Measurements from ENCODE around the gene ACSL1. TPM values are rescaled to one million over a fixed set of nuclear protein-coding genes. Genes with fewer than 3 reads are reported as not detected.

ACSL1 gene
- total RNA-seq, 1 experiment from 2014 or later = 3.5 TPM

GRCh38 chr4:184798504-184798903 lies 27.3 kb downstream of the ACSL1 start:
- no peak overlapping the region for H3K4ac ChIP-seq (ENCODE audit: low read depth, low read length)
- no peak overlapping the region for H3K14ac ChIP-seq (ENCODE audit: insufficient read depth, low read length)
- Mint-ChIP-seq H3K36me3 (ENCODE audit: insufficient read depth in 1 of 3, low read depth in 3 of 3) (no peaks in the 10 kb centered on the region), H3K4me1 (peaks cover 3 to 7% of the 10 kb centered on the region in 2 experiments; a peak in 3 of 4 replicates), H3K27me3 (ENCODE audit: low read depth) (peaks cover 2% of the 10 kb centered on the region; the same call in 1 of the 2 replicates), H3K27ac (no peak overlapping the region), H3K4me3 (no peak overlapping the region), H3K9me3 (peaks cover 0 to 4% of the 10 kb centered on the region in 2 experiments; a peak in 2 of 5 replicates)
- H4K91ac ChIP-seq (ENCODE audit: insufficient read length, low read depth, low read length) = no peak overlapping the region
- no peak overlapping the region for H3K27ac ChIP-seq (ENCODE audit: insufficient read length, low read depth, low read length)
- no peak overlapping the region for H2BK20ac ChIP-seq (ENCODE audit: low read depth, low read length, poor library complexity, severe bottlenecking)
- DNase-seq = no peak
- H3K27me3 ChIP-seq (ENCODE audit: insufficient read depth, low read length) = no peaks in the 10 kb centered on the region
- H3K9me3 ChIP-seq (ENCODE audit: control insufficient read depth, low read depth, low read length) = no peaks in the 10 kb centered on the region
- no peak overlapping the region for H3K9ac ChIP-seq (ENCODE audit: extremely low read depth, insufficient read length, low read length)
- no peaks in the 10 kb centered on the region for H3K23me2 ChIP-seq (ENCODE audit: insufficient read length, low read depth, low read length, poor library complexity, severe bottlenecking)
- no peaks in the 10 kb centered on the region for H3K79me1 ChIP-seq (ENCODE audit: insufficient read depth, low read depth, low read length, poor library complexity, severe bottlenecking)
- H2AFZ ChIP-seq (ENCODE audit: low read length) = no peak overlapping the region
- no peak overlapping the region for H3T11ph ChIP-seq (ENCODE audit: low read length)
- no peak overlapping the region for H3K4me2 ChIP-seq (ENCODE audit: insufficient read depth, insufficient read length, low read length)
- no peak overlapping the region for H4K8ac ChIP-seq (replicated peaks; ENCODE audit: insufficient read length, low read depth, low read length)
- no CpG with 5 or more reads among the region's 7 CpGs for WGBS (ENCODE audit: extremely low coverage, insufficient read length, low lambda C conversion rate)
- H3K56ac ChIP-seq (ENCODE audit: insufficient read length, low read depth, low read length) = no peak overlapping the region
- no peak overlapping the region for H2BK15ac ChIP-seq (ENCODE audit: low read depth, low read length)
- no peak overlapping the region for H2AK5ac ChIP-seq (ENCODE audit: insufficient read length, low read length)
- H4K5ac ChIP-seq (ENCODE audit: insufficient read length, low read depth, low read length) = no peak overlapping the region
- no peak overlapping the region for H3K23ac ChIP-seq (ENCODE audit: insufficient read length, low read depth, low read length)
- H3K79me2 ChIP-seq (ENCODE audit: insufficient read depth, low read length) = no peaks in the 10 kb centered on the region
- H2BK120ac ChIP-seq (ENCODE audit: low read depth, low read length, poor library complexity, severe bottlenecking) = no peak overlapping the region
- no peak overlapping the region for H2BK5ac ChIP-seq (ENCODE audit: insufficient read length, low read length)
- H4K20me1 ChIP-seq (ENCODE audit: control insufficient read depth, insufficient read depth, insufficient read length) = no peaks in the 10 kb centered on the region
- TF ChIP-seq CTCF (conservative IDR thresholded peaks at IDR 0.05) = no peak
- H3K4me1 ChIP-seq (ENCODE audit: insufficient read depth, low read length) = no peaks in the 10 kb centered on the region; the same call in 1 of the 2 replicates
- H2BK12ac ChIP-seq (ENCODE audit: insufficient read length, low read depth, low read length) = no peak overlapping the region
- no peak overlapping the region for H3K18ac ChIP-seq (ENCODE audit: insufficient read length, low read depth, low read length)
